ENCODE data around the gene MPPE1. TPM values are rescaled to one million over a fixed set of nuclear protein-coding genes. Genes with fewer than 3 reads are reported as not detected.
A peak's percentile ranks its signal among the peaks of the same experiment; 100 is the strongest.

The MPPE1 gene
- total RNA-seq, 1 donor from 2014 or later: 29.4 TPM

DNA sequence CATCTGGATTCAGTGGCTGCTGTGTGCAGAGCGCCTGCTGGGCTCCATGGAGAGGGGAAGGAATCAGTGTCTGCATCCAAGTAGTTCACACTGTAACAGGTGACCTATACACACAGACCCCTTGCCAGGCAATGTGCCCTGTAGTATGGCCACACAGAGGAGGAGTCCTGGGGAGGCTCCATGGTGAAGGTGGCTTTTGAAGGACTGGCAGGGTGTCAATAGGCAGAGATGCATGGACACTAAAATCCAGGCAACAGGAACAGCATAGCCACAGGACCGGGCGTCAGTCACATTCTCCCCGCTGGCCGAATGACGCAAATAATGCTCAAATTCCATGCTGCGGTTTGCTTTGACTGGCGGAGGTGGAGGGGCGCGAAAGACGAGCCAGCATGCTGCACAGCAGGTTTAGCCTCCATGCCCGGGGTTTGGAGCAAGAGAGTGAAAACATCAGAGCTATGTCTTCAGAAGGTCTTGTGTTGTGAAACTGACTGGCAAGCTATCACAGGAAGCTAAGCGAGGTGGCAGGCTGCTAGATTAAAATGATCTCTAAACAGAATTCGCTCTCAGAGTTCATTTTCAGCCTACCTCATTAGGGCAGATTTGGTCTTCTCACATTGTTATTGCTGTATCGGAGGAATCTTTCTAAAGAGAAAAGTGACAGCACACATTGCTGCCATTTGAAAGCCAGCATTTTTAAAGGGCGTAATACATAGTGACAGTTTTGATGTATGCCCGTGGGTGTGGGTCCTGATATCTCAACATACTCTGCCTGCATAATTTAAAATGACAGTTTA is 58.1 kb downstream of the MPPE1 start:
- H3K4me3 Mint-ChIP-seq (ENCODE audit: unreplicated experiment): peak overlapping the region; percentile 100
- peaks cover 15% of the 10 kb centered on the region for H3K4me1 Mint-ChIP-seq (ENCODE audit: low read depth, unreplicated experiment)
- peak overlapping the region; percentile 99 for H3K27ac ChIP-seq (ENCODE audit: low read depth, low read length)
- peaks cover 9% of the 10 kb centered on the region for H4K20me1 ChIP-seq (ENCODE audit: insufficient read depth, low read length)
- peak overlapping the region; percentile 100 for H3K9ac ChIP-seq (ENCODE audit: low read length)
- peak; percentile 96 for DNase-seq (ENCODE audit: low read depth)
- no peaks in the 10 kb centered on the region for H3K9me3 ChIP-seq (ENCODE audit: insufficient read depth, low read depth, low read length)
- peak overlapping the region; percentile 100 for H3K4me3 ChIP-seq (ENCODE audit: insufficient read depth, low read depth, low read length)
- H3K4me2 ChIP-seq (ENCODE audit: low read length): peak overlapping the region; percentile 90
- peaks cover 18% of the 10 kb centered on the region for H3K4me1 ChIP-seq (ENCODE audit: insufficient read depth, low read length)
- TF ChIP-seq CTCF (IDR thresholded peaks at IDR 0.05; ENCODE audit: insufficient read depth, low read depth, low read length): no peak
- peak overlapping the region; percentile 72 for H2AFZ ChIP-seq (ENCODE audit: low read depth, low read length)
- H3K79me2 ChIP-seq (ENCODE audit: insufficient read depth, low read length): peaks cover 36% of the 10 kb centered on the region
- no peaks in the 10 kb centered on the region for H3K36me3 Mint-ChIP-seq (ENCODE audit: low read depth, unreplicated experiment)
- peak overlapping the region; percentile 100 for H3K27ac Mint-ChIP-seq (ENCODE audit: unreplicated experiment)
- no peaks in the 10 kb centered on the region for H3K36me3 ChIP-seq (ENCODE audit: insufficient read depth, low read length)
- no peaks in the 10 kb centered on the region for H3K9me3 Mint-ChIP-seq (ENCODE audit: unreplicated experiment)
- H3K27me3 Mint-ChIP-seq (ENCODE audit: low read depth, unreplicated experiment): no peaks in the 10 kb centered on the region
- H3K27me3 ChIP-seq (ENCODE audit: insufficient read depth, low read length): no peaks in the 10 kb centered on the region
- FAIRE-seq: no peak

GRCh38 chr18:11849279-11849678 is 58.8 kb downstream of the MPPE1 start:
- H3K9ac ChIP-seq (ENCODE audit: low read length): peak overlapping the region; percentile 100
- no peaks in the 10 kb centered on the region for H3K36me3 ChIP-seq (ENCODE audit: insufficient read depth, low read length)
- no peaks in the 10 kb centered on the region for H3K27me3 ChIP-seq (ENCODE audit: insufficient read depth, low read length)
- no peaks in the 10 kb centered on the region for H3K27me3 Mint-ChIP-seq (ENCODE audit: low read depth, unreplicated experiment)
- peaks cover 18% of the 10 kb centered on the region for H3K4me1 ChIP-seq (ENCODE audit: insufficient read depth, low read length)
- H3K27ac ChIP-seq (ENCODE audit: low read depth, low read length): peak overlapping the region; percentile 99
- peak overlapping the region; percentile 72 for H2AFZ ChIP-seq (ENCODE audit: low read depth, low read length)
- no peak for TF ChIP-seq EZH2 (IDR thresholded peaks at IDR 0.05; ENCODE audit: insufficient read depth, low read length)
- no peak for TF ChIP-seq CTCF (IDR thresholded peaks at IDR 0.05; ENCODE audit: insufficient read depth, low read depth, low read length)
- no peaks in the 10 kb centered on the region for H3K9me3 ChIP-seq (ENCODE audit: insufficient read depth, low read depth, low read length)
- no peak overlapping the region for H3K27ac Mint-ChIP-seq (ENCODE audit: unreplicated experiment)
- no peak overlapping the region for H3K4me3 Mint-ChIP-seq (ENCODE audit: unreplicated experiment)
- peaks cover 30% of the 10 kb centered on the region for H3K79me2 ChIP-seq (ENCODE audit: insufficient read depth, low read length)
- FAIRE-seq: no peak
- peak overlapping the region; percentile 100 for H3K4me3 ChIP-seq (ENCODE audit: insufficient read depth, low read depth, low read length)
- no peaks in the 10 kb centered on the region for H3K36me3 Mint-ChIP-seq (ENCODE audit: low read depth, unreplicated experiment)
- peak overlapping the region; percentile 90 for H3K4me2 ChIP-seq (ENCODE audit: low read length)
- peaks cover 9% of the 10 kb centered on the region for H4K20me1 ChIP-seq (ENCODE audit: insufficient read depth, low read length)
- H3K9me3 Mint-ChIP-seq (ENCODE audit: unreplicated experiment): no peaks in the 10 kb centered on the region
- DNase-seq (ENCODE audit: low read depth): no peak
- H3K4me1 Mint-ChIP-seq (ENCODE audit: low read depth, unreplicated experiment): peaks cover 15% of the 10 kb centered on the region

GRCh38 chr18:11847811-11848210 is 60.3 kb downstream of the MPPE1 start:
- no peak overlapping the region for H3K4me3 ChIP-seq (ENCODE audit: insufficient read depth, low read depth, low read length)
- peaks cover 16% of the 10 kb centered on the region for H3K79me2 ChIP-seq (ENCODE audit: insufficient read depth, low read length)
- DNase-seq (ENCODE audit: low read depth): no peak
- H3K9ac ChIP-seq (ENCODE audit: low read length): no peak overlapping the region
- TF ChIP-seq CTCF (IDR thresholded peaks at IDR 0.05; ENCODE audit: insufficient read depth, low read depth, low read length) (no peak), EZH2 (IDR thresholded peaks at IDR 0.05; ENCODE audit: insufficient read depth, low read length) (no peak)
- no peaks in the 10 kb centered on the region for H3K27me3 ChIP-seq (ENCODE audit: insufficient read depth, low read length)
- Mint-ChIP-seq H3K4me1 (ENCODE audit: low read depth, unreplicated experiment) (peaks cover 10% of the 10 kb centered on the region), H3K27ac (ENCODE audit: unreplicated experiment) (no peak overlapping the region), H3K9me3 (ENCODE audit: unreplicated experiment) (no peaks in the 10 kb centered on the region), H3K4me3 (ENCODE audit: unreplicated experiment) (no peak overlapping the region), H3K36me3 (ENCODE audit: low read depth, unreplicated experiment) (no peaks in the 10 kb centered on the region), H3K27me3 (ENCODE audit: low read depth, unreplicated experiment) (no peaks in the 10 kb centered on the region)
- H3K4me1 ChIP-seq (ENCODE audit: insufficient read depth, low read length): peaks cover 18% of the 10 kb centered on the region
- no peak overlapping the region for H3K4me2 ChIP-seq (ENCODE audit: low read length)
- FAIRE-seq: no peak
- no peaks in the 10 kb centered on the region for H3K9me3 ChIP-seq (ENCODE audit: insufficient read depth, low read depth, low read length)
- peaks cover 6% of the 10 kb centered on the region for H4K20me1 ChIP-seq (ENCODE audit: insufficient read depth, low read length)
- no peak overlapping the region for H2AFZ ChIP-seq (ENCODE audit: low read depth, low read length)
- H3K27ac ChIP-seq (ENCODE audit: low read depth, low read length): no peak overlapping the region
- no peaks in the 10 kb centered on the region for H3K36me3 ChIP-seq (ENCODE audit: insufficient read depth, low read length)

Data from astrocyte (in vitro differentiated cells and primary cell).